Fibroblast of lung (primary cell): Measurements from ENCODE around the gene MAP3K3.

Source experiments
- EZH2 ChIP-seq: IDR thresholded peaks from 2 replicates; pipeline ENCODE4 v1.5.1; 2012; ENCODE audit warnings: low read length, control low read depth, mild to moderate bottlenecking; ENCODE audit errors: missing control alignments
- TF ChIP-seq, protein P1 (sequence below), 2 donors: IDR thresholded peaks in 1 of 2; conservative IDR thresholded peaks in 1 of 2; 1 replicate in 1 of 2; 2 replicates in 1 of 2; pipeline ENCODE4 v1.5.1; 2011 to 2012; ENCODE audit warnings: low read length in 2 of 2, control low read depth in 1 of 2, inconsistent platforms in 1 of 2, low read depth in 1 of 2, mild to moderate bottlenecking in 1 of 2

- TF ChIP-seq, protein P1, sequence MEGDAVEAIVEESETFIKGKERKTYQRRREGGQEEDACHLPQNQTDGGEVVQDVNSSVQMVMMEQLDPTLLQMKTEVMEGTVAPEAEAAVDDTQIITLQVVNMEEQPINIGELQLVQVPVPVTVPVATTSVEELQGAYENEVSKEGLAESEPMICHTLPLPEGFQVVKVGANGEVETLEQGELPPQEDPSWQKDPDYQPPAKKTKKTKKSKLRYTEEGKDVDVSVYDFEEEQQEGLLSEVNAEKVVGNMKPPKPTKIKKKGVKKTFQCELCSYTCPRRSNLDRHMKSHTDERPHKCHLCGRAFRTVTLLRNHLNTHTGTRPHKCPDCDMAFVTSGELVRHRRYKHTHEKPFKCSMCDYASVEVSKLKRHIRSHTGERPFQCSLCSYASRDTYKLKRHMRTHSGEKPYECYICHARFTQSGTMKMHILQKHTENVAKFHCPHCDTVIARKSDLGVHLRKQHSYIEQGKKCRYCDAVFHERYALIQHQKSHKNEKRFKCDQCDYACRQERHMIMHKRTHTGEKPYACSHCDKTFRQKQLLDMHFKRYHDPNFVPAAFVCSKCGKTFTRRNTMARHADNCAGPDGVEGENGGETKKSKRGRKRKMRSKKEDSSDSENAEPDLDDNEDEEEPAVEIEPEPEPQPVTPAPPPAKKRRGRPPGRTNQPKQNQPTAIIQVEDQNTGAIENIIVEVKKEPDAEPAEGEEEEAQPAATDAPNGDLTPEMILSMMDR (conservative IDR thresholded peaks at IDR 0.05 in 1 of 2, IDR thresholded peaks at IDR 0.05 in 1 of 2; ENCODE audit: low read depth in 1 of 2, low read length in 2 of 2): no peak
- TF ChIP-seq EZH2: no peak
These were observed 2.3 kb downstream of the MAP3K3 start for GRCh38 chr17:63624531-63624880.
